MM.1S (cell line): Measurements from ENCODE around the gene GNAS.

Source experiments
- DNase-seq: peaks from one replicate; pipeline ENCODE4 v3.0.0-alpha.2; 2015
- H2AFZ ChIP-seq: fragments of 300-600 bp; sonication (generic); 2 replicates; pipeline ENCODE4 v1.6.0; 2016; ENCODE audit warnings: antibody characterized with exemption, low read length
- H3F3A ChIP-seq: fragments of 300-600 bp; sonication (generic); 2 replicates; pipeline ENCODE4 v1.6.1; 2016; ENCODE audit warnings: mild to moderate bottlenecking, antibody characterized with exemption, low read length, moderate library complexity, mixed read lengths; ENCODE audit not compliant: insufficient read depth
- H3K27ac ChIP-seq: fragments of 300-600 bp; sonication (generic); 2 replicates; pipeline ENCODE4 v1.5.1; 2016; ENCODE audit warnings: mild to moderate bottlenecking, low read length
- H3K27me3 ChIP-seq: fragments of 300-600 bp; sonication (generic); replicated peaks from 2 replicates; pipeline ENCODE4 v1.6.0; 2016; ENCODE audit warnings: low read length; ENCODE audit not compliant: insufficient read depth
- H3K36me3 ChIP-seq: fragments of 300-600 bp; sonication (generic); replicated peaks from 2 replicates; pipeline ENCODE4 v1.6.1; 2016; ENCODE audit warnings: mild to moderate bottlenecking, low read length, mixed read lengths; ENCODE audit not compliant: insufficient read depth
- H3K4me1 ChIP-seq: fragments of 300-600 bp; sonication (generic); 2 replicates; pipeline ENCODE4 v1.6.1; 2016; ENCODE audit warnings: low read length, mixed read lengths
- H3K4me2 ChIP-seq: fragments of 300-600 bp; sonication (generic); 2 replicates; pipeline ENCODE4 v1.6.0; 2016; ENCODE audit warnings: low read depth, low read length
- H3K4me3 ChIP-seq: fragments of 300-600 bp; sonication (generic); 2 replicates; pipeline ENCODE4 v1.5.1; 2016; ENCODE audit warnings: low read length, mixed read lengths
- H3K79me2 ChIP-seq: fragments of 300-600 bp; sonication (generic); 2 replicates; pipeline ENCODE4 v1.6.1; 2016; ENCODE audit warnings: mixed run types, low read length, mixed read lengths
- H3K9ac ChIP-seq: fragments of 300-600 bp; sonication (generic); 2 replicates; pipeline ENCODE4 v1.6.1; 2016; ENCODE audit warnings: low read length, mixed read lengths
- H3K9me2 ChIP-seq: fragments of 300-600 bp; sonication (generic); replicated peaks from 2 replicates; pipeline ENCODE4 v1.6.1; 2016; ENCODE audit warnings: mild to moderate bottlenecking, low read length, mixed read lengths; ENCODE audit not compliant: insufficient read depth
- H3K9me3 ChIP-seq: fragments of 300-600 bp; sonication (generic); replicated peaks from 2 replicates; pipeline ENCODE4 v1.6.1; 2016; ENCODE audit warnings: mild to moderate bottlenecking, low read length, mixed read lengths; ENCODE audit not compliant: insufficient read depth
- H4K20me1 ChIP-seq: fragments of 300-600 bp; sonication (generic); 2 replicates; pipeline ENCODE4 v1.6.1; 2016; ENCODE audit warnings: mild to moderate bottlenecking, low read length, moderate library complexity, mixed read lengths; ENCODE audit not compliant: insufficient read depth
- EZH2 ChIP-seq: fragments of 300-600 bp; sonication (generic); optimal IDR thresholded peaks from 2 replicates; pipeline ENCODE3; 2017; ENCODE audit warnings: low read depth, mild to moderate bottlenecking, antibody characterized with exemption, low read length, mixed read lengths
- EZH2phosphoT487 ChIP-seq: fragments of 300-600 bp; sonication (generic); IDR thresholded peaks from 2 replicates; pipeline ENCODE4 v1.6.1; 2018; ENCODE audit warnings: antibody characterized with exemption, low read length
- TF ChIP-seq, protein P1 (sequence below): fragments of 300-600 bp; sonication (generic); IDR thresholded peaks from 2 replicates; pipeline ENCODE4 v1.5.1; 2016; ENCODE audit warnings: antibody characterized with exemption, low read length, mixed read lengths

Gene GNAS

GRCh38 chr20:58906111-58906510 lies 53.6 kb downstream of the GNAS start:
- H3K9me3 ChIP-seq, result no peaks in the 10 kb centered on the region
- no peak for DNase-seq
- no peaks in the 10 kb centered on the region for H3K9me2 ChIP-seq
- H3K4me3 ChIP-seq, result peak overlapping the region; percentile 34; the same call in 1 of the 2 replicates
- peak overlapping the region; percentile 98 for H3K27ac ChIP-seq
- peak overlapping the region; percentile 92 for H3K4me2 ChIP-seq
- peaks cover 63% of the 10 kb centered on the region for H3K79me2 ChIP-seq
- peaks cover 74% of the 10 kb centered on the region for H3K4me1 ChIP-seq
- H3K36me3 ChIP-seq, result peaks cover 34% of the 10 kb centered on the region
- TF ChIP-seq, protein P1, sequence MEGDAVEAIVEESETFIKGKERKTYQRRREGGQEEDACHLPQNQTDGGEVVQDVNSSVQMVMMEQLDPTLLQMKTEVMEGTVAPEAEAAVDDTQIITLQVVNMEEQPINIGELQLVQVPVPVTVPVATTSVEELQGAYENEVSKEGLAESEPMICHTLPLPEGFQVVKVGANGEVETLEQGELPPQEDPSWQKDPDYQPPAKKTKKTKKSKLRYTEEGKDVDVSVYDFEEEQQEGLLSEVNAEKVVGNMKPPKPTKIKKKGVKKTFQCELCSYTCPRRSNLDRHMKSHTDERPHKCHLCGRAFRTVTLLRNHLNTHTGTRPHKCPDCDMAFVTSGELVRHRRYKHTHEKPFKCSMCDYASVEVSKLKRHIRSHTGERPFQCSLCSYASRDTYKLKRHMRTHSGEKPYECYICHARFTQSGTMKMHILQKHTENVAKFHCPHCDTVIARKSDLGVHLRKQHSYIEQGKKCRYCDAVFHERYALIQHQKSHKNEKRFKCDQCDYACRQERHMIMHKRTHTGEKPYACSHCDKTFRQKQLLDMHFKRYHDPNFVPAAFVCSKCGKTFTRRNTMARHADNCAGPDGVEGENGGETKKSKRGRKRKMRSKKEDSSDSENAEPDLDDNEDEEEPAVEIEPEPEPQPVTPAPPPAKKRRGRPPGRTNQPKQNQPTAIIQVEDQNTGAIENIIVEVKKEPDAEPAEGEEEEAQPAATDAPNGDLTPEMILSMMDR, result no peak
- no peak for TF ChIP-seq EZH2
- no peak for TF ChIP-seq EZH2phosphoT487
- no peaks in the 10 kb centered on the region for H4K20me1 ChIP-seq
- H3F3A ChIP-seq, result peaks cover 76% of the 10 kb centered on the region
- peak overlapping the region; percentile 77; the same call in 1 of the 2 replicates for H3K9ac ChIP-seq
- no peaks in the 10 kb centered on the region for H3K27me3 ChIP-seq
- H2AFZ ChIP-seq, result no peak overlapping the region

DNA sequence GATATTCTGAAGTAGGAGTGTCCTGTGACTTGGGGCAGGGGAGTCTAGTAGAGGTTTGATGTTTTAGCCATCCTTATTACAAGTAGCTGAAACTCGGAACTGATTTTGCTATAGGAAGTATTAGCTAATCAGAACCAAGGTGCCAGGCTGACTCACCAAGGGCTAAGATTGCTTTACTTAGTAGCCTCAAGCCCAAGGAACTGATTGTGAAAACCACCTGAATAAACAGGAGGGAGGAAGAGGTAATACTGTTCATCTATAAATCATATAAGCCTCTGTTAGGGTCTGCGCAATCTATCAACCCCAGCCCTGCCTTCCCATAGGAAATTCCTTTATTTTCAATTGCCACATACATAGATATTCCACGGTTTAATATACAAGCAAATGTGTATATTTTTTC lies 54.4 kb downstream of the GNAS start:
- H3K9me3 ChIP-seq, result no peaks in the 10 kb centered on the region
- H3K4me1 ChIP-seq, result peaks cover 77% of the 10 kb centered on the region
- peak overlapping the region; percentile 46 for H3K4me3 ChIP-seq
- no peaks in the 10 kb centered on the region for H4K20me1 ChIP-seq
- H3F3A ChIP-seq, result peaks cover 82% of the 10 kb centered on the region
- no peaks in the 10 kb centered on the region for H3K27me3 ChIP-seq
- H3K79me2 ChIP-seq, result peaks cover 56% of the 10 kb centered on the region
- peak overlapping the region; percentile 98 for H3K27ac ChIP-seq
- peaks cover 34% of the 10 kb centered on the region for H3K36me3 ChIP-seq
- no peaks in the 10 kb centered on the region for H3K9me2 ChIP-seq
- H3K4me2 ChIP-seq, result peak overlapping the region; percentile 92
- H3K9ac ChIP-seq, result peak overlapping the region; percentile 77
- H2AFZ ChIP-seq, result no peak overlapping the region
- TF ChIP-seq, protein P1, result no peak
- TF ChIP-seq EZH2phosphoT487 (no peak), EZH2 (no peak)
- peak; percentile 70 for DNase-seq

DNA sequence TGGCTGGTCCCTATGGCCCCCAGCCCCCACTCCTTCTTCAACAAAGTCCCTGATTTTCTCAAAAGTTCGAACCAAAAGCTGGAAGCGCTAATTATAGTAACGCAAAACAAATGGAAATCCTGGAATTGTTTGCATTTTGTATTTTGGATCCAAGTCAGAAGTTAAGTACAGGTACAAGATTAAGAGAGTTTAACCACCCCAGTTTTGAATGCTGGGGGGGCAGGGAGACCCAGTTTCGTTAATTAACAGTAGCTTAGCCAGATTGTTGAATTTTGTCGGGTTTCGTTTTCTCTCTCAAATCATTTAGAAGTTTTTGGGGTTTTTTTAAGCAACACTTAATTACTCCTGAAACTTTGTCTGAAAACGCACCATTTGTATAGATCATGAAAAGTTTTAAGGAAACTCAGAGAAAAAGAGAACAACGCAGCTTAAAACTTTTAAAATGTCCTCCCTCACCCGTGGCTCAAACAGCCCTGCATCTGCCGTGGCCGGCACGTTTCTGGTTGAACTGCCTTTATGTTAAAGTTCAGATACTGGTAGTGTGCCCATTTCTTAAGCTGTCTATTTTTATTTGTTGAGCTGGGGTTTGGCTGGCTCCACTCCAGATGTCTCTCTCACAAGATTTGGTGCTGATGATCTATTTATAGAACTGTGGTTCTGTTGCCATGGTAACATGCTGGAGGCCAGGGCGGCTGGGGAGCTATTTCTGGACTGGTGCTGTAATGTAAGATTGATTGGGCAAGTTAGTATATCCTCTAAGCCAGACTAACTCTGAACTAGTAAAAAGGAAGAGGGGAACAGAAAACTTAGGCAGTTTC lies 55.0 kb downstream of the GNAS start:
- no peaks in the 10 kb centered on the region for H4K20me1 ChIP-seq
- peaks cover 80% of the 10 kb centered on the region for H3F3A ChIP-seq
- peak overlapping the region; percentile 92 for H3K4me2 ChIP-seq
- peak; percentile 99 for DNase-seq
- no peaks in the 10 kb centered on the region for H3K9me3 ChIP-seq
- H3K79me2 ChIP-seq, result peaks cover 49% of the 10 kb centered on the region
- H3K27me3 ChIP-seq, result no peaks in the 10 kb centered on the region
- peak overlapping the region; percentile 98 for H3K27ac ChIP-seq
- peaks cover 72% of the 10 kb centered on the region for H3K4me1 ChIP-seq
- peak overlapping the region; percentile 77 for H3K9ac ChIP-seq
- peak overlapping the region; percentile 46 for H3K4me3 ChIP-seq
- H3K36me3 ChIP-seq, result peaks cover 34% of the 10 kb centered on the region
- no peaks in the 10 kb centered on the region for H3K9me2 ChIP-seq
- TF ChIP-seq, protein P1, result no peak
- TF ChIP-seq EZH2 (no peak), EZH2phosphoT487 (no peak)
- no peak overlapping the region for H2AFZ ChIP-seq
